ENCODE data around the gene TBC1D9B.
A peak's percentile ranks its signal among the peaks of the same experiment; 100 is the strongest.
"Not testable (repeated sequence)": the region's sequence is repeated elsewhere in the genome, so short reads cannot be mapped to it uniquely, and the experiment has no call there.

TBC1D9B gene

GRCh38 chr5:179872828-179873575 lies 34.7 kb downstream of the TBC1D9B start:
- no peak overlapping the region for H3K27ac Mint-ChIP-seq
- DNase-seq = no peak

GRCh38 chr5:179872055-179872827 lies 35.5 kb downstream of the TBC1D9B start:
- peaks cover 26% of the 10 kb centered on the region for H3K36me3 Mint-ChIP-seq (ENCODE audit: low read depth)
- no peak overlapping the region for H3K27ac Mint-ChIP-seq
- no peaks in the 10 kb centered on the region for H3K9me3 Mint-ChIP-seq
- no peak for DNase-seq
- peaks cover 32% of the 10 kb centered on the region for H3K4me1 Mint-ChIP-seq
- no peak overlapping the region for H3K4me3 Mint-ChIP-seq
- TF ChIP-seq, protein P1, sequence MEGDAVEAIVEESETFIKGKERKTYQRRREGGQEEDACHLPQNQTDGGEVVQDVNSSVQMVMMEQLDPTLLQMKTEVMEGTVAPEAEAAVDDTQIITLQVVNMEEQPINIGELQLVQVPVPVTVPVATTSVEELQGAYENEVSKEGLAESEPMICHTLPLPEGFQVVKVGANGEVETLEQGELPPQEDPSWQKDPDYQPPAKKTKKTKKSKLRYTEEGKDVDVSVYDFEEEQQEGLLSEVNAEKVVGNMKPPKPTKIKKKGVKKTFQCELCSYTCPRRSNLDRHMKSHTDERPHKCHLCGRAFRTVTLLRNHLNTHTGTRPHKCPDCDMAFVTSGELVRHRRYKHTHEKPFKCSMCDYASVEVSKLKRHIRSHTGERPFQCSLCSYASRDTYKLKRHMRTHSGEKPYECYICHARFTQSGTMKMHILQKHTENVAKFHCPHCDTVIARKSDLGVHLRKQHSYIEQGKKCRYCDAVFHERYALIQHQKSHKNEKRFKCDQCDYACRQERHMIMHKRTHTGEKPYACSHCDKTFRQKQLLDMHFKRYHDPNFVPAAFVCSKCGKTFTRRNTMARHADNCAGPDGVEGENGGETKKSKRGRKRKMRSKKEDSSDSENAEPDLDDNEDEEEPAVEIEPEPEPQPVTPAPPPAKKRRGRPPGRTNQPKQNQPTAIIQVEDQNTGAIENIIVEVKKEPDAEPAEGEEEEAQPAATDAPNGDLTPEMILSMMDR (IDR thresholded peaks at IDR 0.05) = no peak
- peaks cover 3% of the 10 kb centered on the region for H3K27me3 Mint-ChIP-seq (ENCODE audit: low read depth, poor library complexity)

More at GRCh38 chr5:179872828-179873575, 34.7 kb downstream of the TBC1D9B start:
- peaks cover 3% of the 10 kb centered on the region for H3K27me3 Mint-ChIP-seq (ENCODE audit: low read depth, poor library complexity)
- H3K9me3 Mint-ChIP-seq = no peaks in the 10 kb centered on the region
- TF ChIP-seq, protein P1 (IDR thresholded peaks at IDR 0.05) = no peak
- peaks cover 25% of the 10 kb centered on the region for H3K4me1 Mint-ChIP-seq
- no peak overlapping the region for H3K4me3 Mint-ChIP-seq
- peaks cover 30% of the 10 kb centered on the region for H3K36me3 Mint-ChIP-seq (ENCODE audit: low read depth)

DNA sequence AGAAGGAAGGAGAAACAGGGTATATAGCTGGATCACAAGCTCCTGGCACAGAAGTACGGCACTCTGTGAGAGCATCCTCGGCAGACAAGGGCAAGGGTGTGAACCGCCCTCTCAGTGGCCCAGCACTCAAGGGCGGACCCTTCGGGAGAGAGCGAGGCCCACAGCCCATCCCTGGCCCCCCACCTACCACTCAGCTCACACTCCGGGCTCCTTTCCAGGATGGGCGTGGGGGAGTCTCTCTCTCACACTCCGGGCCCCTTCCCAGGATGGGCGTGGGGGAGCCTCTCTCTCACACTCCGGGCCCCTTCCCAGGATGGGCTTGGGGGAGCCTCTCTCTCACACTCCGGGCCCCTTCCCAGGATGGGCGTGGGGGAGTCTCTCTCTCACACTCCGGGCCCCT lies 36.2 kb downstream of the TBC1D9B start:
- Mint-ChIP-seq H3K4me1 (peaks cover 39% of the 10 kb centered on the region), H3K36me3 (ENCODE audit: low read depth) (peaks cover 22% of the 10 kb centered on the region)
- H3K27me3 Mint-ChIP-seq (ENCODE audit: low read depth, poor library complexity); H3K9me3 Mint-ChIP-seq; H3K27ac Mint-ChIP-seq; H3K4me3 Mint-ChIP-seq; DNase-seq: not testable (repeated sequence)

- H3K36me3 Mint-ChIP-seq (ENCODE audit: low read depth) = peaks cover 18% of the 10 kb centered on the region
- H3K4me3 Mint-ChIP-seq = no peak overlapping the region
- peaks cover 39% of the 10 kb centered on the region for H3K4me1 Mint-ChIP-seq
- H3K27ac Mint-ChIP-seq = peak overlapping the region; percentile 95
- TF ChIP-seq, protein P1 (IDR thresholded peaks at IDR 0.05) = no peak
- peaks cover 6% of the 10 kb centered on the region for H3K27me3 Mint-ChIP-seq (ENCODE audit: low read depth, poor library complexity)
- H3K9me3 Mint-ChIP-seq = no peaks in the 10 kb centered on the region
- DNase-seq = no peak
These were observed 36.7 kb downstream of the TBC1D9B start for GRCh38 chr5:179870952-179871351.

- peak; percentile 53 for DNase-seq
- Mint-ChIP-seq H3K27ac (peak overlapping the region; percentile 95), H3K36me3 (ENCODE audit: low read depth) (peaks cover 18% of the 10 kb centered on the region), H3K27me3 (ENCODE audit: low read depth, poor library complexity) (peaks cover 6% of the 10 kb centered on the region), H3K4me1 (peaks cover 39% of the 10 kb centered on the region), H3K4me3 (no peak overlapping the region), H3K9me3 (no peaks in the 10 kb centered on the region)
- TF ChIP-seq, protein P1 (IDR thresholded peaks at IDR 0.05) = peak; percentile 46
These were observed 37.2 kb downstream of the TBC1D9B start for GRCh38 chr5:179870403-179870903.

GRCh38 chr5:179869641-179870402 lies 37.9 kb downstream of the TBC1D9B start:
- Mint-ChIP-seq H3K9me3 (no peaks in the 10 kb centered on the region), H3K36me3 (ENCODE audit: low read depth) (peaks cover 18% of the 10 kb centered on the region), H3K27me3 (ENCODE audit: low read depth, poor library complexity) (peaks cover 6% of the 10 kb centered on the region), H3K4me3 (no peak overlapping the region), H3K4me1 (peaks cover 39% of the 10 kb centered on the region), H3K27ac (peak overlapping the region; percentile 72)
- TF ChIP-seq, protein P1 (IDR thresholded peaks at IDR 0.05) = no peak
- DNase-seq = no peak

Measured in nephron progenitor cell (in vitro differentiated cells).